GM23338 (cell line): ENCODE measurements around the gene AOC3.

Experiments used
- CREB1 ChIP-seq: fragments of 250-450 bp; sonication (Bioruptor Pico); IDR thresholded peaks from 2 replicates; pipeline ENCODE4 v1.5.0; 2020; ENCODE audit warnings: low read depth, mild to moderate bottlenecking, moderate library complexity
- EZH2 ChIP-seq: fragments of 200-600 bp; sonication (generic); IDR thresholded peaks from one replicate; pipeline ENCODE4 v1.8.0; 2017; ENCODE audit warnings: antibody characterized with exemption, mild to moderate bottlenecking, low read depth; ENCODE audit not compliant: unreplicated experiment
- EZH2phosphoT487 ChIP-seq: fragments of 200-600 bp; sonication (generic); IDR thresholded peaks from one replicate; pipeline ENCODE4 v1.8.1; 2018; ENCODE audit warnings: antibody characterized with exemption; ENCODE audit not compliant: unreplicated experiment
- JUNB ChIP-seq: IDR thresholded peaks from one replicate; pipeline ENCODE4 v1.6.1; 2016; ENCODE audit warnings: antibody characterized with exemption; ENCODE audit not compliant: unreplicated experiment
- NANOG ChIP-seq: IDR thresholded peaks from 2 replicates; pipeline ENCODE4 v1.6.1; 2016; ENCODE audit warnings: antibody characterized with exemption, borderline replicate concordance
- POLR2AphosphoS5 ChIP-seq: IDR thresholded peaks from 2 replicates; pipeline ENCODE4 v1.6.1; 2016; ENCODE audit warnings: antibody characterized with exemption, low read depth
- STAT1 ChIP-seq: IDR thresholded peaks from one replicate; pipeline ENCODE4 v1.6.1; 2016; ENCODE audit warnings: antibody characterized with exemption; ENCODE audit not compliant: unreplicated experiment
- ZNF114 ChIP-seq: fragments of 250-450 bp; sonication (Bioruptor Pico); IDR thresholded peaks from 2 replicates; pipeline ENCODE4 v1.5.0; 2020; ENCODE audit warnings: mild to moderate bottlenecking, moderate library complexity
- ZNF331 ChIP-seq: fragments of 250-450 bp; sonication (Bioruptor Pico); IDR thresholded peaks from 2 replicates; pipeline ENCODE4 v1.5.0; 2020; ENCODE audit warnings: low read depth, mild to moderate bottlenecking, moderate library complexity
- TF ChIP-seq, protein P1 (sequence below), 2 experiments: fragments of 200-600 bp in 1 of 2; sonication (generic) in 1 of 2; conservative IDR thresholded peaks; 2 replicates each; pipeline versions ENCODE4 v1.5.1 to v1.6.1; 2016 to 2017; ENCODE audit warnings: antibody characterized with exemption in 2 of 2, low read depth in 2 of 2, mild to moderate bottlenecking in 2 of 2, moderate library complexity in 1 of 2
- TF ChIP-seq, protein P2 (sequence below): IDR thresholded peaks from one replicate; pipeline ENCODE4 v1.6.1; 2018; ENCODE audit warnings: antibody characterized with exemption; ENCODE audit not compliant: unreplicated experiment
- TF ChIP-seq, protein P3 (sequence below): fragments of 250-450 bp; sonication (Bioruptor Pico); IDR thresholded peaks from 2 replicates; pipeline ENCODE4 v1.5.0; 2020; ENCODE audit warnings: mild to moderate bottlenecking, moderate library complexity
- TF ChIP-seq, protein P4 (sequence below): IDR thresholded peaks from 2 replicates; pipeline ENCODE4 v1.6.1; 2016; ENCODE audit warnings: antibody characterized with exemption

DNA sequence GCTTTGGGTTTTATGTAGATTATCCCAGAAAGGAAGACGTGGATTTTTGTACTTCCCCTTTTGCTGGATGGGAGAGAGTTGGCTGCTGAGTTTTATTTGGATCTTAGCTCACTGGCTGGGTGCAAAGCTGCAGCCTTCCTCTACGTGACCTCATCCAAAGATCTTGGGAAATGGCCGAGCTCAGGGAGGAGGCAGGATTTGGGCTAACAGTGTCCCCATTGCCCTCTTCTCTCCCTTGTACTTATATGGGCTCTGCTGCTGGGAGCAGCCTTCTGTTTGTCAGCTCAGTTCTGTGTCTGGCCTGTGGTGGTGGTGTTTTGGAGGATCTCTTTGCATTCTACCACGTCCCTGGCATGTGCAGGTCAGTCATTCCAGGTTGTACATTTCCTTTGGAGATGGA lies 2.0 kb downstream of the AOC3 start:
- TF ChIP-seq, protein P1, sequence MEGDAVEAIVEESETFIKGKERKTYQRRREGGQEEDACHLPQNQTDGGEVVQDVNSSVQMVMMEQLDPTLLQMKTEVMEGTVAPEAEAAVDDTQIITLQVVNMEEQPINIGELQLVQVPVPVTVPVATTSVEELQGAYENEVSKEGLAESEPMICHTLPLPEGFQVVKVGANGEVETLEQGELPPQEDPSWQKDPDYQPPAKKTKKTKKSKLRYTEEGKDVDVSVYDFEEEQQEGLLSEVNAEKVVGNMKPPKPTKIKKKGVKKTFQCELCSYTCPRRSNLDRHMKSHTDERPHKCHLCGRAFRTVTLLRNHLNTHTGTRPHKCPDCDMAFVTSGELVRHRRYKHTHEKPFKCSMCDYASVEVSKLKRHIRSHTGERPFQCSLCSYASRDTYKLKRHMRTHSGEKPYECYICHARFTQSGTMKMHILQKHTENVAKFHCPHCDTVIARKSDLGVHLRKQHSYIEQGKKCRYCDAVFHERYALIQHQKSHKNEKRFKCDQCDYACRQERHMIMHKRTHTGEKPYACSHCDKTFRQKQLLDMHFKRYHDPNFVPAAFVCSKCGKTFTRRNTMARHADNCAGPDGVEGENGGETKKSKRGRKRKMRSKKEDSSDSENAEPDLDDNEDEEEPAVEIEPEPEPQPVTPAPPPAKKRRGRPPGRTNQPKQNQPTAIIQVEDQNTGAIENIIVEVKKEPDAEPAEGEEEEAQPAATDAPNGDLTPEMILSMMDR (conservative IDR thresholded peaks at IDR 0.05; ENCODE audit: low read depth in 2 of 2), result no peak
- TF ChIP-seq EZH2, result no peak
- no peak for TF ChIP-seq EZH2phosphoT487
- TF ChIP-seq, protein P2, sequence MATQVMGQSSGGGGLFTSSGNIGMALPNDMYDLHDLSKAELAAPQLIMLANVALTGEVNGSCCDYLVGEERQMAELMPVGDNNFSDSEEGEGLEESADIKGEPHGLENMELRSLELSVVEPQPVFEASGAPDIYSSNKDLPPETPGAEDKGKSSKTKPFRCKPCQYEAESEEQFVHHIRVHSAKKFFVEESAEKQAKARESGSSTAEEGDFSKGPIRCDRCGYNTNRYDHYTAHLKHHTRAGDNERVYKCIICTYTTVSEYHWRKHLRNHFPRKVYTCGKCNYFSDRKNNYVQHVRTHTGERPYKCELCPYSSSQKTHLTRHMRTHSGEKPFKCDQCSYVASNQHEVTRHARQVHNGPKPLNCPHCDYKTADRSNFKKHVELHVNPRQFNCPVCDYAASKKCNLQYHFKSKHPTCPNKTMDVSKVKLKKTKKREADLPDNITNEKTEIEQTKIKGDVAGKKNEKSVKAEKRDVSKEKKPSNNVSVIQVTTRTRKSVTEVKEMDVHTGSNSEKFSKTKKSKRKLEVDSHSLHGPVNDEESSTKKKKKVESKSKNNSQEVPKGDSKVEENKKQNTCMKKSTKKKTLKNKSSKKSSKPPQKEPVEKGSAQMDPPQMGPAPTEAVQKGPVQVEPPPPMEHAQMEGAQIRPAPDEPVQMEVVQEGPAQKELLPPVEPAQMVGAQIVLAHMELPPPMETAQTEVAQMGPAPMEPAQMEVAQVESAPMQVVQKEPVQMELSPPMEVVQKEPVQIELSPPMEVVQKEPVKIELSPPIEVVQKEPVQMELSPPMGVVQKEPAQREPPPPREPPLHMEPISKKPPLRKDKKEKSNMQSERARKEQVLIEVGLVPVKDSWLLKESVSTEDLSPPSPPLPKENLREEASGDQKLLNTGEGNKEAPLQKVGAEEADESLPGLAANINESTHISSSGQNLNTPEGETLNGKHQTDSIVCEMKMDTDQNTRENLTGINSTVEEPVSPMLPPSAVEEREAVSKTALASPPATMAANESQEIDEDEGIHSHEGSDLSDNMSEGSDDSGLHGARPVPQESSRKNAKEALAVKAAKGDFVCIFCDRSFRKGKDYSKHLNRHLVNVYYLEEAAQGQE, result no peak
- no peak for TF ChIP-seq POLR2AphosphoS5
- no peak for TF ChIP-seq ZNF114 (CRISPR knock-in tag)
- no peak for TF ChIP-seq CREB1
- TF ChIP-seq, protein P3, sequence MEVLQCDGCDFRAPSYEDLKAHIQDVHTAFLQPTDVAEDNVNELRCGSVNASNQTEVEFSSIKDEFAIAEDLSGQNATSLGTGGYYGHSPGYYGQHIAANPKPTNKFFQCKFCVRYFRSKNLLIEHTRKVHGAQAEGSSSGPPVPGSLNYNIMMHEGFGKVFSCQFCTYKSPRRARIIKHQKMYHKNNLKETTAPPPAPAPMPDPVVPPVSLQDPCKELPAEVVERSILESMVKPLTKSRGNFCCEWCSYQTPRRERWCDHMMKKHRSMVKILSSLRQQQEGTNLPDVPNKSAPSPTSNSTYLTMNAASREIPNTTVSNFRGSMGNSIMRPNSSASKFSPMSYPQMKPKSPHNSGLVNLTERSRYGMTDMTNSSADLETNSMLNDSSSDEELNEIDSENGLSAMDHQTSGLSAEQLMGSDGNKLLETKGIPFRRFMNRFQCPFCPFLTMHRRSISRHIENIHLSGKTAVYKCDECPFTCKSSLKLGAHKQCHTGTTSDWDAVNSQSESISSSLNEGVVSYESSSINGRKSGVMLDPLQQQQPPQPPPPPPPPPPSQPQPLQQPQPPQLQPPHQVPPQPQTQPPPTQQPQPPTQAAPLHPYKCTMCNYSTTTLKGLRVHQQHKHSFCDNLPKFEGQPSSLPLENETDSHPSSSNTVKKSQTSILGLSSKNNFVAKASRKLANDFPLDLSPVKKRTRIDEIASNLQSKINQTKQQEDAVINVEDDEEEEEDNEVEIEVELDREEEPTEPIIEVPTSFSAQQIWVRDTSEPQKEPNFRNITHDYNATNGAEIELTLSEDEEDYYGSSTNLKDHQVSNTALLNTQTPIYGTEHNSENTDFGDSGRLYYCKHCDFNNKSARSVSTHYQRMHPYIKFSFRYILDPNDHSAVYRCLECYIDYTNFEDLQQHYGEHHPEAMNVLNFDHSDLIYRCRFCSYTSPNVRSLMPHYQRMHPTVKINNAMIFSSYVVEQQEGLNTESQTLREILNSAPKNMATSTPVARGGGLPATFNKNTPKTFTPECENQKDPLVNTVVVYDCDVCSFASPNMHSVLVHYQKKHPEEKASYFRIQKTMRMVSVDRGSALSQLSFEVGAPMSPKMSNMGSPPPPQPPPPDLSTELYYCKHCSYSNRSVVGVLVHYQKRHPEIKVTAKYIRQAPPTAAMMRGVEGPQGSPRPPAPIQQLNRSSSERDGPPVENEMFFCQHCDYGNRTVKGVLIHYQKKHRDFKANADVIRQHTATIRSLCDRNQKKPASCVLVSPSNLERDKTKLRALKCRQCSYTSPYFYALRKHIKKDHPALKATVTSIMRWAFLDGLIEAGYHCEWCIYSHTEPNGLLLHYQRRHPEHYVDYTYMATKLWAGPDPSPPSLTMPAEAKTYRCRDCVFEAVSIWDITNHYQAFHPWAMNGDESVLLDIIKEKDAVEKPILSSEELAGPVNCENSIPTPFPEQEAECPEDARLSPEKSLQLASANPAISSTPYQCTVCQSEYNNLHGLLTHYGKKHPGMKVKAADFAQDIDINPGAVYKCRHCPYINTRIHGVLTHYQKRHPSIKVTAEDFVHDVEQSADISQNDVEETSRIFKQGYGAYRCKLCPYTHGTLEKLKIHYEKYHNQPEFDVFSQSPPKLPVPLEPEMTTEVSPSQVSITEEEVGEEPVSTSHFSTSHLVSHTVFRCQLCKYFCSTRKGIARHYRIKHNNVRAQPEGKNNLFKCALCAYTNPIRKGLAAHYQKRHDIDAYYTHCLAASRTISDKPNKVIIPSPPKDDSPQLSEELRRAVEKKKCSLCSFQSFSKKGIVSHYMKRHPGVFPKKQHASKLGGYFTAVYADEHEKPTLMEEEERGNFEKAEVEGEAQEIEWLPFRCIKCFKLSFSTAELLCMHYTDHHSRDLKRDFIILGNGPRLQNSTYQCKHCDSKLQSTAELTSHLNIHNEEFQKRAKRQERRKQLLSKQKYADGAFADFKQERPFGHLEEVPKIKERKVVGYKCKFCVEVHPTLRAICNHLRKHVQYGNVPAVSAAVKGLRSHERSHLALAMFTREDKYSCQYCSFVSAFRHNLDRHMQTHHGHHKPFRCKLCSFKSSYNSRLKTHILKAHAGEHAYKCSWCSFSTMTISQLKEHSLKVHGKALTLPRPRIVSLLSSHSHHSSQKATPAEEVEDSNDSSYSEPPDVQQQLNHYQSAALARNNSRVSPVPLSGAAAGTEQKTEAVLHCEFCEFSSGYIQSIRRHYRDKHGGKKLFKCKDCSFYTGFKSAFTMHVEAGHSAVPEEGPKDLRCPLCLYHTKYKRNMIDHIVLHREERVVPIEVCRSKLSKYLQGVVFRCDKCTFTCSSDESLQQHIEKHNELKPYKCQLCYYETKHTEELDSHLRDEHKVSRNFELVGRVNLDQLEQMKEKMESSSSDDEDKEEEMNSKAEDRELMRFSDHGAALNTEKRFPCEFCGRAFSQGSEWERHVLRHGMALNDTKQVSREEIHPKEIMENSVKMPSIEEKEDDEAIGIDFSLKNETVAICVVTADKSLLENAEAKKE (CRISPR knock-in tag), result no peak
- TF ChIP-seq, protein P4, sequence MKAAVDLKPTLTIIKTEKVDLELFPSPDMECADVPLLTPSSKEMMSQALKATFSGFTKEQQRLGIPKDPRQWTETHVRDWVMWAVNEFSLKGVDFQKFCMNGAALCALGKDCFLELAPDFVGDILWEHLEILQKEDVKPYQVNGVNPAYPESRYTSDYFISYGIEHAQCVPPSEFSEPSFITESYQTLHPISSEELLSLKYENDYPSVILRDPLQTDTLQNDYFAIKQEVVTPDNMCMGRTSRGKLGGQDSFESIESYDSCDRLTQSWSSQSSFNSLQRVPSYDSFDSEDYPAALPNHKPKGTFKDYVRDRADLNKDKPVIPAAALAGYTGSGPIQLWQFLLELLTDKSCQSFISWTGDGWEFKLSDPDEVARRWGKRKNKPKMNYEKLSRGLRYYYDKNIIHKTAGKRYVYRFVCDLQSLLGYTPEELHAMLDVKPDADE, result no peak
- TF ChIP-seq ZNF331 (CRISPR knock-in tag), result no peak
- TF ChIP-seq STAT1, result no peak
- TF ChIP-seq NANOG, result no peak
- no peak for TF ChIP-seq JUNB
